HepG2 (cell line): ENCODE measurements around the gene UBA6. TPM values are rescaled to one million over a fixed set of nuclear protein-coding genes. Genes with fewer than 3 reads are reported as not detected.

ENCODE experiments used
- ATAC-seq: fragments of 200-7000 bp; cut with Tn5 transposase; 3 replicates; pipeline ENCODE4 v1.9.1; 2020; ENCODE audit warnings: mild to moderate bottlenecking, moderate library complexity
- BruUV-seq: library from RNA; stranded (reverse); fragments of 400-500 nt; replicated peaks from 2 replicates; lab custom pipeline; 2021; lab: Mats Ljungman, UMichigan
- CTCF ChIA-PET: fragments of 300-600 bp; formaldehyde crosslinking; extraction: SDS; loops from one replicate; lab custom pipeline; 2021; ENCODE audit warnings: low total read pairs, inconsistent platforms, low intra/inter-chr PET ratio; lab: Yijun Ruan, JAX
- POLR2A ChIA-PET: fragments of 350-600 bp; sonication (Branson Sonifier 250); formaldehyde crosslinking; loops from one replicate; lab custom pipeline; 2020; ENCODE audit warnings: antibody characterized with exemption, inconsistent platforms; lab: Yijun Ruan, JAX
- DNase-seq: peaks from one replicate; pipeline ENCODE4 v3.0.0-alpha.2; 2015; ENCODE audit warnings: low spot score
- FAIRE-seq: peaks from 3 replicates; lab custom pipeline; 2011; peaks lifted over from hg19 to GRCh38; lab: Jason Lieb, UNC
- H2AFZ ChIP-seq: one replicate; pipeline ENCODE4 v1.6.1; 2011; ENCODE audit warnings: low read length, inconsistent platforms
- H3K27ac ChIP-seq: fragments of 300-600 bp; 3 replicates; pipeline ENCODE4 v1.8.0; 2011; ENCODE audit warnings: mixed run types, mild to moderate bottlenecking, mixed read lengths, low read length, inconsistent platforms; ENCODE audit not compliant: insufficient read depth; ENCODE audit errors: extremely low read length
- H3K27me3 ChIP-seq, 2 experiments: fragments of 200-600 bp in 1 of 2; 2 replicates in 1 of 2; 3 replicates in 1 of 2; pipeline versions ENCODE4 v1.6.0 to v1.8.0; 2011; ENCODE audit warnings: low read length in 2 of 2, mild to moderate bottlenecking in 2 of 2, moderate library complexity in 2 of 2, inconsistent platforms in 1 of 2; ENCODE audit not compliant: insufficient read depth in 2 of 2, control insufficient read depth in 1 of 2
- H3K36me3 ChIP-seq, 2 experiments: fragments of 200-600 bp in 1 of 2; replicated peaks in 1 of 2; 2 replicates in 1 of 2; 3 replicates in 1 of 2; pipeline versions ENCODE4 v1.5.1 to v1.8.0; 2011; ENCODE audit warnings: low read length in 2 of 2, inconsistent platforms in 1 of 2; ENCODE audit not compliant: insufficient read depth in 2 of 2, control insufficient read depth in 1 of 2
- H3K4me1 ChIP-seq: 2 replicates; pipeline ENCODE4 v1.5.1; 2012; ENCODE audit warnings: low read length, inconsistent platforms; ENCODE audit not compliant: insufficient read depth
- H3K4me2 ChIP-seq: 2 replicates; pipeline ENCODE4 v1.6.0; 2011; ENCODE audit warnings: low read depth, low read length, inconsistent platforms
- H3K4me3 ChIP-seq, 3 experiments: fragments of 200-600 bp in 1 of 3; sonication (generic), shearing (Covaris generic) in 1 of 3; replicated peaks in 1 of 3; 2 replicates each; pipeline ENCODE4 v1.5.1; 2011 to 2016; ENCODE audit warnings: low read length in 3 of 3, inconsistent platforms in 2 of 3, low read depth in 2 of 3, mild to moderate bottlenecking in 2 of 3, control low read depth in 1 of 3, mixed read lengths in 1 of 3; ENCODE audit not compliant: insufficient read depth in 1 of 3
- H3K79me2 ChIP-seq: one replicate; pipeline ENCODE4 v1.6.1; 2011; ENCODE audit warnings: low read length, inconsistent platforms; ENCODE audit not compliant: insufficient read depth
- H3K9ac ChIP-seq: 2 replicates; pipeline ENCODE4 v1.6.0; 2011; ENCODE audit warnings: mild to moderate bottlenecking, low read depth, low read length, inconsistent platforms; ENCODE audit not compliant: insufficient read depth
- H3K9me3 ChIP-seq: 2 replicates; pipeline ENCODE4 v1.5.1; 2012; ENCODE audit warnings: mild to moderate bottlenecking, low read length
- H4K20me1 ChIP-seq: 2 replicates; pipeline ENCODE4 v1.6.0; 2011; ENCODE audit warnings: inconsistent platforms, mild to moderate bottlenecking, low read length, moderate library complexity; ENCODE audit not compliant: insufficient read depth
- ARID5B ChIP-seq: IDR thresholded peaks from 2 replicates; pipeline ENCODE4 v1.4.0; 2020; ENCODE audit warnings: mild to moderate bottlenecking, missing genetic modification reagents
- ARNTL ChIP-seq: sonication (generic); formaldehyde crosslinking; IDR thresholded peaks from 2 replicates; pipeline ENCODE4 v1.4.0; 2020; ENCODE audit warnings: mild to moderate bottlenecking, missing genetic modification reagents
- BRCA1 ChIP-seq: sonication (generic); formaldehyde crosslinking; IDR thresholded peaks from 2 replicates; pipeline ENCODE4 v1.4.0; 2020; ENCODE audit warnings: missing genetic modification reagents
- EP300 ChIP-seq, 3 experiments: sonication (generic) in 1 of 3; formaldehyde crosslinking in 1 of 3; IDR thresholded peaks; 2 replicates each; pipeline versions ENCODE4 v1.5.1 to v1.6.1; 2011 to 2020; ENCODE audit warnings: low read depth in 2 of 3, low read length in 2 of 3, borderline replicate concordance in 1 of 3, improper control_type of control experiment in 1 of 3, mild to moderate bottlenecking in 1 of 3, missing genetic modification reagents in 1 of 3, moderate library complexity in 1 of 3
- ESRRA ChIP-seq: sonication (generic); formaldehyde crosslinking; IDR thresholded peaks from 2 replicates; pipeline ENCODE4 v1.5.1; 2020; ENCODE audit warnings: mild to moderate bottlenecking, low read depth, missing genetic modification reagents
- IKZF1 ChIP-seq: fragments of 450-650 bp; IDR thresholded peaks from 2 replicates; pipeline ENCODE4 v1.7.1; 2016
- JARID2 ChIP-seq: sonication (generic); formaldehyde crosslinking; IDR thresholded peaks from 2 replicates; pipeline ENCODE4 v1.8.1; 2023; ENCODE audit warnings: missing genetic modification reagents, inconsistent platforms; ENCODE audit not compliant: insufficient replicate concordance
- MIXL1 ChIP-seq: IDR thresholded peaks from 2 replicates; pipeline ENCODE4 v1.6.1; 2016
- RXRB ChIP-seq: IDR thresholded peaks from 2 replicates; pipeline ENCODE4 v1.6.1; 2016; ENCODE audit warnings: borderline replicate concordance, missing genetic modification reagents, missing compliant biosample characterization
- SOX5 ChIP-seq: IDR thresholded peaks from 2 replicates; pipeline ENCODE4 v1.6.1; 2016; ENCODE audit warnings: borderline replicate concordance
- TFDP2 ChIP-seq: sonication (generic); formaldehyde crosslinking; IDR thresholded peaks from 2 replicates; pipeline ENCODE4 v1.4.0; 2020; ENCODE audit warnings: missing genetic modification reagents
- USF2 ChIP-seq, 2 experiments: sonication (generic) in 1 of 2; formaldehyde crosslinking in 1 of 2; IDR thresholded peaks; 2 replicates each; pipeline versions ENCODE4 v1.5.1 to v1.6.1; 2011 to 2020; ENCODE audit warnings: borderline replicate concordance in 1 of 2, low read depth in 1 of 2, low read length in 1 of 2, mild to moderate bottlenecking in 1 of 2, missing genetic modification reagents in 1 of 2, moderate library complexity in 1 of 2
- ZFY ChIP-seq: sonication (generic); formaldehyde crosslinking; IDR thresholded peaks from 2 replicates; pipeline ENCODE4 v1.4.0; 2020; ENCODE audit warnings: missing genetic modification reagents
- ZNF564 ChIP-seq: sonication (generic); formaldehyde crosslinking; IDR thresholded peaks from 2 replicates; pipeline ENCODE4 v1.8.1; 2023; ENCODE audit warnings: mild to moderate bottlenecking, missing genetic modification reagents
- WGBS: methylation state at CpG from one replicate; pipeline ENCODE4 v1.1.6; 2017; ENCODE audit warnings: low lambda C conversion rate; 5-methylcytosine and 5-hydroxymethylcytosine counted together
- in situ Hi-C: cut with HindIII; loops from 2 replicates; pipeline ENCODE4 v1.10.0; 2017; ENCODE audit warnings: low pct_unique_long_range_greater_than_20kb; ENCODE audit not compliant: extremely low pct_ligation_motif_present
- intact Hi-C: fragments of 100-400 bp; cut with micrococcal nuclease; formaldehyde crosslinking; loops from one replicate; pipeline ENCODE4 v1.10.0; 2022; ENCODE audit not compliant: unreplicated experiment
- polyA plus RNA-seq, 8 experiments: library from polyadenylated mRNA; depleted of rRNA in 3 of 8; stranded (reverse) in 7 of 8; unstranded in 1 of 8; fragments of >200 nt; fragmentation: Illumina TruSeq in 4 of 8; extraction: Trizol in 4 of 8; gene quantifications; 2 replicates each; pipeline versions ENCODE4 v1.2.1 to v1.2.3, GENCODE V29; 2011 to 2016; ENCODE audit warnings: low read depth in 4 of 8, missing spikeins in 1 of 8, mixed read lengths in 1 of 8; ENCODE audit not compliant: insufficient read depth in 1 of 8
- total RNA-seq, 5 experiments: library from RNA; depleted of rRNA; stranded (reverse); fragments of >200 nt; fragmentation: Illumina TruSeq; extraction: Trizol; gene quantifications; 2 replicates each; pipeline ENCODE4 v1.2.3, GENCODE V29; 2016; ENCODE audit warnings: low read depth in 1 of 5

The UBA6 gene
- total and polyA plus RNA-seq, 2 of the 13 experiments (the other 11 are each of a cell fraction or from before 2014, with no cell fraction given), result 33.3 to 75.4 TPM

- no peak for TF ChIP-seq ZFY (CRISPR knock-in tag)
These were observed 1.2 kb upstream of the UBA6 start (continued) for GRCh38 chr4:67702166-67702565.

GRCh38 chr4:67701517-67701850, 529 bp upstream of the UBA6 start:
- Histone ChIP-seq H3K9ac (peak overlapping the region; percentile 78), H3K27me3 (no peaks in the 10 kb centered on the region), H3K4me2 (peak overlapping the region; percentile 81), H3K27ac (peak overlapping the region; percentile 84), H3K79me2 (peaks cover 83% of the 10 kb centered on the region), H3K9me3 (no peaks in the 10 kb centered on the region), H4K20me1 (peaks cover 5% of the 10 kb centered on the region; the same call in 1 of the 2 replicates), H3K36me3 (no peaks in the 10 kb centered on the region), H2AFZ (no peak overlapping the region), H3K4me1 (peaks cover 64% of the 10 kb centered on the region), H3K4me3 (peak overlapping the region; percentile 56 to 87 (median 77))
- no peak for DNase-seq
- BruUV-seq, result TSS peak; percentile 86
- no peak for FAIRE-seq
- peak; percentile 6; the same call in 2 of the 3 replicates for ATAC-seq
- under 1% methylated on average over 4 of the region's 4 CpGs for WGBS
- ChIA-PET POLR2A (interaction anchor here (0.7 to 1.4 kb wide), 4 partner anchors 8 to 156 kb away, joined by 3 to 4 read pairs (median 4); partner anchors contain the start of gene CENPC), CTCF (no interaction called here)
- in situ Hi-C loops, result no loop called here
- intact Hi-C loops, result loop anchor here (2.0 to 5.0 kb wide), 3 partner anchors 17 to 154 kb away; partner anchors contain the start of gene CENPC
- TF ChIP-seq SOX5 (CRISPR knock-in tag), result 0 out of 2 replicates have a peak, but pooled peaks have one; percentile 4
- TF ChIP-seq TFDP2 (CRISPR knock-in tag), result no peak; the same call in 1 of the 2 replicates
- TF ChIP-seq ARNTL (CRISPR knock-in tag), result no peak
- 0 out of 2 replicates have a peak, but pooled peaks have one; percentile 9 for TF ChIP-seq ARID5B (CRISPR knock-in tag)
- 0 out of 2 replicates have a peak, but pooled peaks have one; percentile 22 for TF ChIP-seq BRCA1
- TF ChIP-seq RXRB, result peak; percentile 6; the same call in 1 of the 2 replicates
- TF ChIP-seq JARID2, result no peak
- 0 out of 2 replicates have a peak, but pooled peaks have one; percentile 6 for TF ChIP-seq MIXL1 (CRISPR knock-in tag)
- TF ChIP-seq ZNF564 (CRISPR knock-in tag), result 0 out of 2 replicates have a peak, but pooled peaks have one; percentile 6
- TF ChIP-seq IKZF1, result no peak
- 0 out of 4 replicates have a peak, but pooled peaks of 1 of the 2 experiments have one; percentile 1 for TF ChIP-seq EP300 (IDR thresholded peaks at IDR 0.05; ENCODE audit: low read depth in 2 of 2, low read length in 2 of 2)
- no peak for TF ChIP-seq EP300 (CRISPR knock-in tag; IDR thresholded peaks at IDR 0.05; ENCODE audit: borderline replicate concordance)
- TF ChIP-seq ESRRA, result 0 out of 2 replicates have a peak, but pooled peaks have one; percentile 3
- no peak for TF ChIP-seq USF2 (IDR thresholded peaks at IDR 0.05; ENCODE audit: low read depth, low read length)
- no peak; the same call in 1 of the 2 replicates for TF ChIP-seq USF2 (CRISPR knock-in tag; IDR thresholded peaks at IDR 0.05; ENCODE audit: borderline replicate concordance)
